HEK293T (cell line): ENCODE results near the gene CIART.
"Not testable (repeated sequence)": the region's sequence is repeated elsewhere in the genome, so short reads cannot be mapped to it uniquely, and the experiment has no call there.

Experiments
- CTCF ChIA-PET: fragments of 350-600 bp; formaldehyde crosslinking; extraction: SDS; loops from one replicate; lab custom pipeline; 2021; ENCODE audit warnings: antibody characterized with exemption, inconsistent platforms; lab: Yijun Ruan, JAX
- POLR2A ChIA-PET: fragments of 350-600 bp; formaldehyde crosslinking; extraction: SDS; loops from one replicate; lab custom pipeline; 2020; ENCODE audit warnings: antibody characterized with exemption, inconsistent platforms; lab: Yijun Ruan, JAX
- DNase-seq: peaks from one replicate; pipeline ENCODE4 v3.0.0; 2012; ENCODE audit warnings: mixed read lengths; ENCODE audit errors: extremely low spot score
- ARNT ChIP-seq: fragments of 450-650 bp; IDR thresholded peaks from 2 replicates; pipeline ENCODE4 v1.6.1; 2017; ENCODE audit warnings: mild to moderate bottlenecking
- BHLHE40 ChIP-seq: fragments of 450-650 bp; IDR thresholded peaks from 2 replicates; pipeline ENCODE4 v1.6.1; 2016; ENCODE audit warnings: mild to moderate bottlenecking, moderate library complexity, borderline replicate concordance
- CTBP1 ChIP-seq: fragments of 450-650 bp; IDR thresholded peaks from 2 replicates; pipeline ENCODE4 v1.6.1; 2016; ENCODE audit warnings: borderline replicate concordance
- ELF4 ChIP-seq: fragments of 450-650 bp; IDR thresholded peaks from 2 replicates; pipeline ENCODE4 v1.6.1; 2017; ENCODE audit warnings: antibody characterized with exemption
- FOXA1 ChIP-seq: fragments of 450-650 bp; IDR thresholded peaks from 2 replicates; pipeline ENCODE4 v1.6.1; 2016; ENCODE audit warnings: mild to moderate bottlenecking
- FOXK2 ChIP-seq: fragments of 450-650 bp; IDR thresholded peaks from 2 replicates; pipeline ENCODE4 v1.6.1; 2016; ENCODE audit warnings: mild to moderate bottlenecking
- FOXM1 ChIP-seq: fragments of 450-650 bp; IDR thresholded peaks from 2 replicates; pipeline ENCODE4 v1.6.1; 2017; ENCODE audit warnings: mild to moderate bottlenecking, borderline replicate concordance
- HDGF ChIP-seq: fragments of 450-650 bp; IDR thresholded peaks from 2 replicates; pipeline ENCODE4 v1.6.1; 2017; ENCODE audit warnings: antibody characterized with exemption, borderline replicate concordance
- L3MBTL2 ChIP-seq: fragments of 450-650 bp; conservative IDR thresholded peaks from 2 replicates; pipeline ENCODE4 v1.6.1; 2016; ENCODE audit warnings: mild to moderate bottlenecking
- LEF1 ChIP-seq: fragments of 450-650 bp; IDR thresholded peaks from 2 replicates; pipeline ENCODE4 v1.6.1; 2017; ENCODE audit warnings: mild to moderate bottlenecking, borderline replicate concordance
- NFRKB ChIP-seq: fragments of 450-650 bp; IDR thresholded peaks from 2 replicates; pipeline ENCODE4 v1.6.1; 2016; ENCODE audit warnings: mild to moderate bottlenecking, moderate library complexity
- PKNOX1 ChIP-seq: fragments of 450-650 bp; IDR thresholded peaks from 2 replicates; pipeline ENCODE4 v1.6.1; 2016
- SP1 ChIP-seq: fragments of 450-650 bp; IDR thresholded peaks from 2 replicates; pipeline ENCODE4 v1.6.1; 2017
- SUZ12 ChIP-seq: fragments of 450-650 bp; IDR thresholded peaks from 2 replicates; pipeline ENCODE4 v1.6.1; 2016; ENCODE audit warnings: mild to moderate bottlenecking
- TARDBP ChIP-seq: fragments of 450-650 bp; IDR thresholded peaks from 2 replicates; pipeline ENCODE4 v1.6.1; 2016
- ZNF384 ChIP-seq: fragments of 450-650 bp; IDR thresholded peaks from 2 replicates; pipeline ENCODE4 v1.6.1; 2016

Gene CIART

GRCh38 chr1:150293433-150294253, 11.3 kb downstream of the CIART start, which contains the start of gene MRPS21:
TSS of gene MRPS21 (plus strand) at chr1:150293861. CDS start at chr1:150294367, 506 bp downstream.
- peak; percentile 35; the same call in 1 of the 2 replicates for TF ChIP-seq ELF4
- TF ChIP-seq FOXA1, result no peak
- TF ChIP-seq FOXM1, result no peak
- TF ChIP-seq BHLHE40, result no peak
- no peak for TF ChIP-seq HDGF
- TF ChIP-seq TARDBP, result no peak
- TF ChIP-seq L3MBTL2, result peak; percentile 90
- TF ChIP-seq ZNF384, result no peak
- TF ChIP-seq NFRKB, result no peak
- no peak for TF ChIP-seq ARNT
- no peak for TF ChIP-seq SP1
- DNase-seq, result peak; percentile 96
- ChIA-PET POLR2A (no interaction called here), CTCF (no interaction called here)

- CTCF ChIA-PET, result no interaction called here
- POLR2A ChIA-PET, result interaction anchor here (0.8 to 1.6 kb wide), 4 partner anchors 8 to 35 kb away, joined by 3 to 4 read pairs (median 4); partner anchors contain the start of gene C1orf54
- TF ChIP-seq TARDBP, result no peak
- TF ChIP-seq SUZ12, result no peak
- TF ChIP-seq ARNT, result no peak
- TF ChIP-seq ZNF384, result no peak
- TF ChIP-seq L3MBTL2, result no peak
- no peak for TF ChIP-seq SP1
- no peak for TF ChIP-seq BHLHE40
- TF ChIP-seq NFRKB, result no peak
- no peak for TF ChIP-seq LEF1
- DNase-seq, result no peak
Observed at GRCh38 chr1:150295476-150295875, 13.1 kb downstream of the CIART start.

- TF ChIP-seq ZNF384 (no peak), ARNT (no peak), L3MBTL2 (no peak), FOXK2 (no peak), NFRKB (no peak), HDGF (no peak), TARDBP (no peak), SP1 (no peak), BHLHE40 (no peak), FOXM1 (no peak), FOXA1 (no peak), CTBP1 (no peak), ELF4 (no peak), LEF1 (no peak), SUZ12 (no peak), PKNOX1 (no peak)
- CTCF ChIA-PET, result no interaction called here
- no peak for DNase-seq
Observed at GRCh38 chr1:150299716-150300115, 17.4 kb downstream of the CIART start.

GRCh38 chr1:150302338-150302737, 20.0 kb downstream of the CIART start:
- TF ChIP-seq LEF1, result no peak
- TF ChIP-seq ARNT, result no peak
- no peak for TF ChIP-seq BHLHE40
- TF ChIP-seq NFRKB, result no peak
- TF ChIP-seq FOXA1, result no peak
- TF ChIP-seq SUZ12, result no peak
- TF ChIP-seq SP1, result no peak
- TF ChIP-seq L3MBTL2, result no peak
- TF ChIP-seq PKNOX1, result no peak
- TF ChIP-seq CTBP1, result no peak
- TF ChIP-seq ZNF384, result no peak
- no peak for TF ChIP-seq TARDBP
- TF ChIP-seq FOXM1, result no peak
- TF ChIP-seq HDGF, result no peak
- no peak for TF ChIP-seq FOXK2
- TF ChIP-seq ELF4, result no peak
- DNase-seq, result no peak
- ChIA-PET POLR2A (no interaction called here), CTCF (no interaction called here)

More at GRCh38 chr1:150299716-150300115, 17.4 kb downstream of the CIART start:
- POLR2A ChIA-PET, result no interaction called here

- DNase-seq, result no peak
- CTCF ChIA-PET, result no interaction called here
- POLR2A ChIA-PET, result no interaction called here
- TF ChIP-seq FOXM1, result no peak
Observed at GRCh38 chr1:150302902-150303301, 20.5 kb downstream of the CIART start.

GRCh38 chr1:150308585-150308984, 26.2 kb downstream of the CIART start:
- POLR2A ChIA-PET, DNase-seq, CTCF ChIA-PET: not testable (repeated sequence)

GRCh38 chr1:150309758-150310508, 27.6 kb downstream of the CIART start:
- ChIA-PET POLR2A (no interaction called here), CTCF (no interaction called here)
- DNase-seq, result no peak
- TF ChIP-seq ARNT (no peak), HDGF (no peak), NFRKB (no peak), SUZ12 (no peak), FOXM1 (no peak), FOXA1 (no peak), SP1 (no peak), ELF4 (no peak), CTBP1 (no peak), L3MBTL2 (no peak), BHLHE40 (no peak), FOXK2 (no peak), ZNF384 (no peak), LEF1 (no peak), PKNOX1 (no peak), TARDBP (no peak)
